ENCODE results near the gene SHISAL1. TPM values are rescaled to one million over a fixed set of nuclear protein-coding genes. Genes with fewer than 3 reads are reported as not detected.
A peak's percentile ranks its signal among the peaks of the same experiment; 100 is the strongest.

Gene SHISAL1
- total RNA-seq, 1 experiment from 2014 or later = not detected

DNA sequence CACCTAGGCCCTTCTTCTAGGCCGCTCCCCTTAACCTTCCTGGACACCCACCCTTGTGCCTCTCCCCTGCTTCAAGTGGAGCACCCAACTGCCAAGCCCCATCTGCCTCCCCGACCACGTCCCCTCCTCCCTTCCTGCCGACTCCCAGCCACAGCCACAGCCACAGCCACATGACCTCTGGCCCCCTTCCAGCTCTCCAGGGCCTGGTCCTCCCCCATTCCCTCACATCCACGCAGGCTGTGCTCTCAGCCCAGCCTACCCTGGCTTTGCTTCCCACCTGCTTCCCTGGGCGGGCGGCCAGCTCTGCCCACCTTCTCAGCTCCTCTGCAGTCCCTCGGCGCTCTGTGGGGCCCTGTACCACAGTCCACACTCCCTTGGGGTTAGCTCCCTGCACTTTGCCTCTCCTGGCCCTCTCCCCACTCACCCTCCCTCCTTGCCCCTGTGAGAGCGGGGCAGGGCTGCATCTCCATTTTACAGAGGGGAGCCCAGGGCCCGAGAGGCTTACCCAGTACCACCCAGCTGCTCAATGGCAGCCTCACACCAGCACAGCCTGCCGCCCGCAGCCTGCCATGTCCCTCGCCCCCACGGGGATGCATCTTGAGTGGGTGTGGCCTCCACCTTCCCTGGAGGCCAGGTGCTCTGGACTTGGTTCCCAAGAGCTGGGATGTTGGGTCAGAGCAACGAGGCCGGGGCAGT is 111.7 kb downstream of the SHISAL1 start:
- POLR2A ChIA-PET = no interaction called here

DNA sequence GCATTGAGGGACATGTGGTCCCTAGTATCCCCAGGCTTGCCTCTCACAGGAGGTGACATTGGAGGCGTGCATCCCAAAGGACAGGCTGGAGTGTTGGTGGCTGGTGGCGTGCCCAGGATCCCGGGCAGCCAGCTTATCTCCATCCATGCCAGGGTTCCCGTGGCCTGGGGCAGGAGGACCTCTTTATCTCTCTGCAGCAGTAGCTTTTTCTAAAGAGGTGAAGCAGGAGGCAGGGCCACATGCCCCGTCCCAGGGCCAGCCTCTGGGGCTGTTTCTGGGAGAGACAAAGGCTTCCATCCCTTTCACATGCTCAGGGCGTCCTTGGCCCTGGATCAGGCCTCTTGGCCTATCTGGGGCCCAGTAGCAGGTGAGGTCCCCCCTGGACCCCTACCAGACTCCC is 112.3 kb downstream of the SHISAL1 start:
- no peaks in the 10 kb centered on the region; the same call in 1 of the 2 replicates for H3K27me3 ChIP-seq (replicated peaks; ENCODE audit: control insufficient read depth, insufficient read depth, low read length)
- no TSS peak for BruUV-seq (replicated peaks)
- CTCF ChIA-PET = no interaction called here

More for the DNA sequence above, 111.7 kb downstream of the SHISAL1 start:
- no peaks in the 10 kb centered on the region for H3K9me3 Mint-ChIP-seq (ENCODE audit: unreplicated experiment)
- Histone ChIP-seq H3K4me1 (no peaks in the 10 kb centered on the region), H3K36me3 (ENCODE audit: control insufficient read depth, insufficient read depth, low read length) (no peaks in the 10 kb centered on the region), H3K4me3 (ENCODE audit: low read depth, low read length) (no peak overlapping the region), H3K27me3 (replicated peaks; ENCODE audit: control insufficient read depth, insufficient read depth, low read length) (no peaks in the 10 kb centered on the region; the same call in 1 of the 2 replicates), H3K9me3 (no peaks in the 10 kb centered on the region)
- CTCF ChIA-PET = no interaction called here
- H3K27ac Mint-ChIP-seq (ENCODE audit: unreplicated experiment) = no peak overlapping the region
- DNase-seq = peak in 1 of 2 experiments; percentile 12
- H3K4me1 Mint-ChIP-seq (ENCODE audit: low read depth, unreplicated experiment) = no peaks in the 10 kb centered on the region
- H3K36me3 Mint-ChIP-seq (ENCODE audit: insufficient read depth, unreplicated experiment) = no peaks in the 10 kb centered on the region
- peaks cover 16% of the 10 kb centered on the region for H3K27me3 Mint-ChIP-seq (ENCODE audit: insufficient read depth, unreplicated experiment)
- no peak overlapping the region for H3K4me3 Mint-ChIP-seq (ENCODE audit: unreplicated experiment)
- intact Hi-C loops (cut with micrococcal nuclease; ENCODE audit: unreplicated experiment) = no loop called here
- TF ChIP-seq, protein P1, sequence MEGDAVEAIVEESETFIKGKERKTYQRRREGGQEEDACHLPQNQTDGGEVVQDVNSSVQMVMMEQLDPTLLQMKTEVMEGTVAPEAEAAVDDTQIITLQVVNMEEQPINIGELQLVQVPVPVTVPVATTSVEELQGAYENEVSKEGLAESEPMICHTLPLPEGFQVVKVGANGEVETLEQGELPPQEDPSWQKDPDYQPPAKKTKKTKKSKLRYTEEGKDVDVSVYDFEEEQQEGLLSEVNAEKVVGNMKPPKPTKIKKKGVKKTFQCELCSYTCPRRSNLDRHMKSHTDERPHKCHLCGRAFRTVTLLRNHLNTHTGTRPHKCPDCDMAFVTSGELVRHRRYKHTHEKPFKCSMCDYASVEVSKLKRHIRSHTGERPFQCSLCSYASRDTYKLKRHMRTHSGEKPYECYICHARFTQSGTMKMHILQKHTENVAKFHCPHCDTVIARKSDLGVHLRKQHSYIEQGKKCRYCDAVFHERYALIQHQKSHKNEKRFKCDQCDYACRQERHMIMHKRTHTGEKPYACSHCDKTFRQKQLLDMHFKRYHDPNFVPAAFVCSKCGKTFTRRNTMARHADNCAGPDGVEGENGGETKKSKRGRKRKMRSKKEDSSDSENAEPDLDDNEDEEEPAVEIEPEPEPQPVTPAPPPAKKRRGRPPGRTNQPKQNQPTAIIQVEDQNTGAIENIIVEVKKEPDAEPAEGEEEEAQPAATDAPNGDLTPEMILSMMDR (IDR thresholded peaks at IDR 0.05; ENCODE audit: insufficient read depth in 1 of 2, low read depth in 1 of 2, low read length in 1 of 2, severe bottlenecking in 1 of 2, unreplicated experiment in 1 of 2) = no peak
- no TSS peak for BruUV-seq (replicated peaks)

DNA sequence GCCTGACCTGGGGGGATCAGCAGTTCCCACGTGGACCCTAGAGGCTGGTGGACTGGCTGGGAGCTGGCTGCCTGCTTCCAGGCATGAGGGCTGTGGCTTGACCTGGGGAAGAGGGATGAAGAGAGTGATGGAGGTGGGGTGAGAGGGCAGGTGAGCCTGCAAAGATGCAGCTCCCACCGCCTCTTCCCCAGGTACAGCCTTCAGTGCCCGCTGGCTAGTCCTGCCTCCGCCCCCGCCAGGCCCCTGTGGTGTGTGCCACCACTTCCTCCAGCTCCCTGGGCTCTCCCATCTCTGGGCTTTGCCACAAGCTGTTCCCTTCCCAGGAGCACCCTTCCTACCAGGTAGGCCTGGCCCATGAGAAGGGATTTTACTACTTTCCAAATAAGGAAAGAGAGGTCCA is 112.9 kb downstream of the SHISAL1 start:
- Mint-ChIP-seq H3K4me1 (ENCODE audit: low read depth, unreplicated experiment) (no peaks in the 10 kb centered on the region), H3K27ac (ENCODE audit: unreplicated experiment) (no peak overlapping the region), H3K4me3 (ENCODE audit: unreplicated experiment) (no peak overlapping the region), H3K27me3 (ENCODE audit: insufficient read depth, unreplicated experiment) (peaks cover 15% of the 10 kb centered on the region), H3K36me3 (ENCODE audit: insufficient read depth, unreplicated experiment) (no peaks in the 10 kb centered on the region), H3K9me3 (ENCODE audit: unreplicated experiment) (no peaks in the 10 kb centered on the region)
- CTCF ChIA-PET = no interaction called here
- H3K27me3 ChIP-seq (replicated peaks; ENCODE audit: control insufficient read depth, insufficient read depth, low read length) = no peaks in the 10 kb centered on the region; the same call in 1 of the 2 replicates
- TF ChIP-seq, protein P1 (IDR thresholded peaks at IDR 0.05; ENCODE audit: insufficient read depth in 1 of 2, low read depth in 1 of 2, low read length in 1 of 2, severe bottlenecking in 1 of 2, unreplicated experiment in 1 of 2) = no peak
- BruUV-seq (replicated peaks) = no TSS peak
- no peaks in the 10 kb centered on the region for H3K36me3 ChIP-seq (ENCODE audit: control insufficient read depth, insufficient read depth, low read length)
- intact Hi-C loops (cut with micrococcal nuclease; ENCODE audit: unreplicated experiment) = no loop called here
- no peaks in the 10 kb centered on the region for H3K4me1 ChIP-seq
- DNase-seq = no peak
- H3K9me3 ChIP-seq = no peaks in the 10 kb centered on the region
- no peak overlapping the region for H3K4me3 ChIP-seq (ENCODE audit: low read depth, low read length)
- POLR2A ChIA-PET = no interaction called here

More for the DNA sequence above, 112.3 kb downstream of the SHISAL1 start:
- H3K36me3 ChIP-seq (ENCODE audit: control insufficient read depth, insufficient read depth, low read length) = no peaks in the 10 kb centered on the region
- H3K4me1 Mint-ChIP-seq (ENCODE audit: low read depth, unreplicated experiment) = no peaks in the 10 kb centered on the region
- H3K27me3 Mint-ChIP-seq (ENCODE audit: insufficient read depth, unreplicated experiment) = peaks cover 14% of the 10 kb centered on the region
- no peak overlapping the region for H3K27ac Mint-ChIP-seq (ENCODE audit: unreplicated experiment)
- no peaks in the 10 kb centered on the region for H3K36me3 Mint-ChIP-seq (ENCODE audit: insufficient read depth, unreplicated experiment)
- H3K4me1 ChIP-seq = no peaks in the 10 kb centered on the region
- POLR2A ChIA-PET = no interaction called here
- intact Hi-C loops (cut with micrococcal nuclease; ENCODE audit: unreplicated experiment) = no loop called here
- H3K9me3 ChIP-seq = no peaks in the 10 kb centered on the region
- H3K4me3 Mint-ChIP-seq (ENCODE audit: unreplicated experiment) = no peak overlapping the region
- peak in 1 of 2 experiments; percentile 11 for DNase-seq
- TF ChIP-seq, protein P1 (IDR thresholded peaks at IDR 0.05; ENCODE audit: insufficient read depth in 1 of 2, low read depth in 1 of 2, low read length in 1 of 2, severe bottlenecking in 1 of 2, unreplicated experiment in 1 of 2) = no peak
- H3K9me3 Mint-ChIP-seq (ENCODE audit: unreplicated experiment) = no peaks in the 10 kb centered on the region
- no peak overlapping the region for H3K4me3 ChIP-seq (ENCODE audit: low read depth, low read length)

Data from Caco-2 (cell line).